ENCODE results near the gene PRPF6. TPM values are rescaled to one million over a fixed set of nuclear protein-coding genes. Genes with fewer than 3 reads are reported as not detected.

PRPF6 gene
- total RNA-seq, 1 experiment from 2014 or later: 88.4 TPM

- Histone ChIP-seq H3K9me3 (ENCODE audit: control insufficient read depth, insufficient read depth, low read depth, low read length) (no peaks in the 10 kb centered on the region), H3K4me3 (ENCODE audit: low read depth in 2 of 2, low read length in 2 of 2) (no peak overlapping the region), H3K27ac (ENCODE audit: low read length) (peak overlapping the region; percentile 34), H3K36me3 (ENCODE audit: control insufficient read depth, insufficient read depth, low read length) (no peaks in the 10 kb centered on the region), H3K4me1 (ENCODE audit: control insufficient read depth, insufficient read depth, low read length) (peaks cover 59% of the 10 kb centered on the region), H3K27me3 (ENCODE audit: control insufficient read depth, insufficient read depth, low read length) (no peaks in the 10 kb centered on the region)
- TF ChIP-seq CTCF (IDR thresholded peaks at IDR 0.05) (no peak), POLR2AphosphoS5 (IDR thresholded peaks at IDR 0.05; ENCODE audit: low read depth, low read length) (no peak), REST (IDR thresholded peaks at IDR 0.05; ENCODE audit: insufficient read depth in 1 of 2, low read depth in 2 of 2, low read length in 1 of 2) (no peak), TCF7L2 (IDR thresholded peaks at IDR 0.05; ENCODE audit: low read depth, low read length) (no peak), SIN3A (IDR thresholded peaks at IDR 0.05; ENCODE audit: borderline replicate concordance, insufficient read depth, low read depth, low read length) (no peak)
- BruUV-seq (replicated peaks): no TSS peak
- in situ Hi-C loops (cut with HindIII; ENCODE audit: low pct_unique_long_range_greater_than_20kb, low sequenced_read_pairs): no loop called here
- ChIA-PET POLR2A (interaction anchor here (0.6 kb wide), 1 partner anchor 71 kb away, joined by 3 read pairs; no protein-coding TSS in a partner anchor), CTCF (no interaction called here)
- no peak for DNase-seq (ENCODE audit: low read depth, low spot score)
- ATAC-seq: no peak
- intact Hi-C loops (cut with micrococcal nuclease; ENCODE audit: unreplicated experiment): no loop called here
Observed at GRCh38 chr20:64051561-64052325, 70.8 kb downstream of the PRPF6 start.

GRCh38 chr20:64052326-64052722 lies 71.4 kb downstream of the PRPF6 start:
- no peaks in the 10 kb centered on the region for H3K9me3 ChIP-seq (ENCODE audit: control insufficient read depth, insufficient read depth, low read depth, low read length)
- DNase-seq (ENCODE audit: low read depth, low spot score) (no peak), ATAC-seq (no peak)
- H3K27ac ChIP-seq (ENCODE audit: low read length): no peak overlapping the region
- no peaks in the 10 kb centered on the region for H3K27me3 ChIP-seq (ENCODE audit: control insufficient read depth, insufficient read depth, low read length)
- peaks cover 65% of the 10 kb centered on the region for H3K4me1 ChIP-seq (ENCODE audit: control insufficient read depth, insufficient read depth, low read length)
- H3K36me3 ChIP-seq (ENCODE audit: control insufficient read depth, insufficient read depth, low read length): no peaks in the 10 kb centered on the region
- BruUV-seq (replicated peaks): no TSS peak
- ChIA-PET POLR2A (interaction anchor here (0.6 kb wide), 1 partner anchor 72 kb away, joined by 3 read pairs; no protein-coding TSS in a partner anchor), CTCF (no interaction called here)
- in situ Hi-C loops (cut with HindIII; ENCODE audit: low pct_unique_long_range_greater_than_20kb, low sequenced_read_pairs): no loop called here
- TF ChIP-seq POLR2AphosphoS5 (IDR thresholded peaks at IDR 0.05; ENCODE audit: low read depth, low read length) (no peak), TCF7L2 (IDR thresholded peaks at IDR 0.05; ENCODE audit: low read depth, low read length) (no peak), CTCF (IDR thresholded peaks at IDR 0.05) (no peak), SIN3A (IDR thresholded peaks at IDR 0.05; ENCODE audit: borderline replicate concordance, insufficient read depth, low read depth, low read length) (no peak), REST (IDR thresholded peaks at IDR 0.05; ENCODE audit: insufficient read depth in 1 of 2, low read depth in 2 of 2, low read length in 1 of 2) (no peak)
- H3K4me3 ChIP-seq (ENCODE audit: low read depth in 2 of 2, low read length in 2 of 2): no peak overlapping the region
- intact Hi-C loops (cut with micrococcal nuclease; ENCODE audit: unreplicated experiment): no loop called here
